HEK293 (cell line): ENCODE results near the gene OSBP.

ENCODE experiments used
- CTCF ChIA-PET: fragments of 350-600 bp; formaldehyde crosslinking; extraction: SDS; loops from one replicate; lab custom pipeline; 2021; ENCODE audit warnings: antibody characterized with exemption; lab: Yijun Ruan, JAX
- POLR2A ChIA-PET: fragments of 300-600 bp; formaldehyde crosslinking; extraction: SDS; loops from one replicate; lab custom pipeline; 2020; ENCODE audit warnings: antibody characterized with exemption, inconsistent platforms; lab: Yijun Ruan, JAX
- H3K27ac ChIP-seq: fragments of 200-500 bp; sonication (Bioruptor generic); 2 replicates; pipeline ENCODE4 v1.5.1; 2014; ENCODE audit warnings: low read depth, low read length, control low read depth, inconsistent platforms; ENCODE audit errors: extremely low read depth
- H3K36me3 ChIP-seq, 2 experiments: fragments of 200-500 bp in 1 of 2; sonication (Bioruptor generic) in 1 of 2; 1 replicate in 1 of 2; 2 replicates in 1 of 2; pipeline ENCODE4 v1.5.1; 2014 to 2017; ENCODE audit warnings: inconsistent platforms in 2 of 2, low read length in 2 of 2; ENCODE audit not compliant: control insufficient read depth in 2 of 2, insufficient read depth in 1 of 2
- H3K4me1 ChIP-seq: fragments of 200-500 bp; sonication (Bioruptor generic); 2 replicates; pipeline ENCODE4 v1.5.1; 2014; ENCODE audit warnings: mild to moderate bottlenecking, low read length, inconsistent platforms; ENCODE audit not compliant: control insufficient read depth, insufficient read depth
- H3K4me3 ChIP-seq: 2 replicates; pipeline ENCODE4 v1.5.1; 2011; ENCODE audit warnings: low read depth, mild to moderate bottlenecking, control low read depth, low read length, moderate library complexity
- H3K9me3 ChIP-seq: fragments of 200-500 bp; sonication (Bioruptor generic); 2 replicates; pipeline ENCODE4 v1.5.1; 2014; ENCODE audit warnings: low read depth, low read length, inconsistent platforms; ENCODE audit not compliant: control insufficient read depth, insufficient read depth
- MZF1 ChIP-seq: fragments of 450-650 bp; formaldehyde crosslinking; IDR thresholded peaks from 2 replicates; pipeline ENCODE4 v1.5.1; 2017; ENCODE audit warnings: missing biosample characterization, missing genetic modification characterization, borderline replicate concordance
- TCF7L2 ChIP-seq: IDR thresholded peaks from 2 replicates; pipeline ENCODE4 v1.6.1; 2011; ENCODE audit warnings: low read depth, mild to moderate bottlenecking, inconsistent platforms, low read length, moderate library complexity, borderline replicate concordance
- YY1 ChIP-seq: fragments of 450-650 bp; formaldehyde crosslinking; IDR thresholded peaks from 2 replicates; pipeline ENCODE4 v1.5.1; 2018; ENCODE audit warnings: missing biosample characterization, missing genetic modification characterization
- ZBTB20 ChIP-seq: fragments of 450-650 bp; formaldehyde crosslinking; IDR thresholded peaks from 2 replicates; pipeline ENCODE4 v1.5.1; 2016; ENCODE audit warnings: missing biosample characterization, missing genetic modification characterization
- ZBTB21 ChIP-seq: fragments of 450-650 bp; formaldehyde crosslinking; IDR thresholded peaks from 2 replicates; pipeline ENCODE4 v1.5.1; 2017; ENCODE audit warnings: missing biosample characterization, missing genetic modification characterization
- ZFP69B ChIP-seq: fragments of 450-650 bp; formaldehyde crosslinking; IDR thresholded peaks from 2 replicates; pipeline ENCODE4 v1.5.1; 2016; ENCODE audit warnings: missing biosample characterization, missing genetic modification characterization
- ZNF10 ChIP-seq: fragments of 450-650 bp; formaldehyde crosslinking; IDR thresholded peaks from 2 replicates; pipeline ENCODE4 v1.5.1; 2017; ENCODE audit warnings: missing biosample characterization, missing genetic modification characterization
- ZNF146 ChIP-seq: fragments of 450-650 bp; formaldehyde crosslinking; IDR thresholded peaks from 2 replicates; pipeline ENCODE4 v1.5.1; 2016; ENCODE audit warnings: missing biosample characterization, missing genetic modification characterization
- ZNF169 ChIP-seq: fragments of 450-650 bp; formaldehyde crosslinking; IDR thresholded peaks from 2 replicates; pipeline ENCODE4 v1.5.1; 2016; ENCODE audit warnings: missing biosample characterization, missing genetic modification characterization
- ZNF211 ChIP-seq: fragments of 450-650 bp; formaldehyde crosslinking; IDR thresholded peaks from 2 replicates; pipeline ENCODE4 v1.5.1; 2016; ENCODE audit warnings: low read depth, missing biosample characterization, missing genetic modification characterization
- ZNF221 ChIP-seq: fragments of 450-650 bp; formaldehyde crosslinking; IDR thresholded peaks from 2 replicates; pipeline ENCODE4 v1.5.1; 2017; ENCODE audit warnings: missing biosample characterization, missing genetic modification characterization, borderline replicate concordance
- ZNF248 ChIP-seq: fragments of 450-650 bp; formaldehyde crosslinking; IDR thresholded peaks from 2 replicates; pipeline ENCODE4 v1.5.1; 2017; ENCODE audit warnings: missing biosample characterization, missing genetic modification characterization
- ZNF341 ChIP-seq: fragments of 450-650 bp; formaldehyde crosslinking; IDR thresholded peaks from 2 replicates; pipeline ENCODE4; 2016; ENCODE audit warnings: low read depth, missing biosample characterization, missing genetic modification characterization
- ZNF354C ChIP-seq: fragments of 450-650 bp; formaldehyde crosslinking; IDR thresholded peaks from 2 replicates; pipeline ENCODE4 v1.5.1; 2016; ENCODE audit warnings: missing biosample characterization, missing genetic modification characterization, low read depth, borderline replicate concordance
- ZNF488 ChIP-seq: fragments of 450-650 bp; formaldehyde crosslinking; IDR thresholded peaks from 2 replicates; pipeline ENCODE4 v1.5.1; 2016; ENCODE audit warnings: missing biosample characterization, missing genetic modification characterization
- ZNF544 ChIP-seq: fragments of 450-650 bp; formaldehyde crosslinking; IDR thresholded peaks from 2 replicates; pipeline ENCODE4 v1.5.0; 2017; ENCODE audit warnings: missing biosample characterization, missing genetic modification characterization
- ZNF837 ChIP-seq: fragments of 450-650 bp; formaldehyde crosslinking; IDR thresholded peaks from 2 replicates; pipeline ENCODE4 v1.5.1; 2016; ENCODE audit warnings: missing biosample characterization, missing genetic modification characterization
- ZSCAN23 ChIP-seq: fragments of 450-650 bp; formaldehyde crosslinking; IDR thresholded peaks from 2 replicates; pipeline ENCODE4 v1.5.1; 2016; ENCODE audit warnings: missing biosample characterization, missing genetic modification characterization
- TF ChIP-seq, protein P1 (sequence below): fragments of 450-650 bp; formaldehyde crosslinking; IDR thresholded peaks from 2 replicates; pipeline ENCODE4 v1.5.1; 2016; ENCODE audit warnings: missing biosample characterization, missing genetic modification characterization
- TF ChIP-seq, protein P2 (sequence below): fragments of 450-650 bp; formaldehyde crosslinking; IDR thresholded peaks from 2 replicates; pipeline ENCODE4 v1.5.1; 2016; ENCODE audit warnings: missing biosample characterization, missing genetic modification characterization

OSBP gene

DNA sequence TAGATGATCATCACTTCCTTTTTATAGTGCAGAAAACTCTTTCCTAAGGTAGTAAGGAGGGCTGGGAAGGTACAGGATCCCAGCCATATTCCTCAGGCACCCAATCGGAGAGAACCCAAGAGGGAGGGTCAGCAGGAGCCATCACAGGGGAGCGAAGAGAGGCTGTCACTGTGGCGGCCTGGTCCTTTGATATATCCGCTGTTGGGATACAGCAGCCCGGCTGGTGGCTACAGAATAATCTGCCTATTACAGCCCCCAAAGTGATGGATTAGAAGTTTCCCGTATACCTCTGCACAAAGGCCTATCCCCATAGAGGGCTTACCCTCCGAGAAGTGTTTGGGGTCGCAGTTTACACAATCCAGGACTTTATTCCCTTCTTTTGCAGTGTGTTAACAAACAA is 55.7 kb downstream of the OSBP start:
- no peaks in the 10 kb centered on the region for H3K9me3 ChIP-seq
- CTCF ChIA-PET = interaction anchor here (1.2 kb wide), 1 partner anchor 109 kb away, joined by 4 read pairs; the partner anchor contains the start of gene PATL1
- TF ChIP-seq ZNF837 (tag by site-specific recombination) = no peak
- no peak for TF ChIP-seq ZSCAN23 (tag by site-specific recombination)
- TF ChIP-seq ZNF544 (tag by site-specific recombination) = no peak
- no peak for TF ChIP-seq ZNF488
- TF ChIP-seq ZNF341 (tag by site-specific recombination) = 0 out of 2 replicates have a peak, but pooled peaks have one; percentile 9
- no peak for TF ChIP-seq ZNF221
- no peak for TF ChIP-seq ZNF211
- peak; percentile 69; the same call in 1 of the 2 replicates for TF ChIP-seq TCF7L2
- TF ChIP-seq, protein P1, sequence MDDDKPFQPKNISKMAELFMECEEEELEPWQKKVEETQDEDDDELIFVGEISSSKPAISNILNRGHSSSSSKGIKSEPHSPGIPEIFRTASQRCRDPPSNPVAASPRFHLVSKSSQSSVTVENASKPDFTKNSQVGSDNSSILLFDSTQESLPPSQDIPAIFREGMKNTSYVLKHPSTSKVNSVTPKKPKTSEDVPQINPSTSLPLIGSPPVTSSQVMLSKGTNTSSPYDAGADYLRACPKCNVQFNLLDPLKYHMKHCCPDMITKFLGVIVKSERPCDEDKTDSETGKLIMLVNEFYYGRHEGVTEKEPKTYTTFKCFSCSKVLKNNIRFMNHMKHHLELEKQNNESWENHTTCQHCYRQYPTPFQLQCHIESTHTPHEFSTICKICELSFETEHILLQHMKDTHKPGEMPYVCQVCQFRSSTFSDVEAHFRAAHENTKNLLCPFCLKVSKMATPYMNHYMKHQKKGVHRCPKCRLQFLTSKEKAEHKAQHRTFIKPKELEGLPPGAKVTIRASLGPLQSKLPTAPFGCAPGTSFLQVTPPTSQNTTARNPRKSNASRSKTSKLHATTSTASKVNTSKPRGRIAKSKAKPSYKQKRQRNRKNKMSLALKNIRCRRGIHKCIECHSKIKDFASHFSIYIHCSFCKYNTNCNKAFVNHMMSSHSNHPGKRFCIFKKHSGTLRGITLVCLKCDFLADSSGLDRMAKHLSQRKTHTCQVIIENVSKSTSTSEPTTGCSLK (tag by site-specific recombination) = no peak
- 0 out of 2 replicates have a peak, but pooled peaks have one; percentile 23 for TF ChIP-seq YY1
- POLR2A ChIA-PET = interaction anchor here (0.5 to 1.8 kb wide), 3 partner anchors 56 to 1892 kb away, joined by 6 to 14 read pairs (median 9); partner anchors contain the start of genes OSBP and PATL1
- H3K4me1 ChIP-seq = no peaks in the 10 kb centered on the region
- peak overlapping the region; percentile 70; the same call in 1 of the 2 replicates for H3K4me3 ChIP-seq
- no peaks in the 10 kb centered on the region for H3K36me3 ChIP-seq
- no peak overlapping the region for H3K27ac ChIP-seq

DNA sequence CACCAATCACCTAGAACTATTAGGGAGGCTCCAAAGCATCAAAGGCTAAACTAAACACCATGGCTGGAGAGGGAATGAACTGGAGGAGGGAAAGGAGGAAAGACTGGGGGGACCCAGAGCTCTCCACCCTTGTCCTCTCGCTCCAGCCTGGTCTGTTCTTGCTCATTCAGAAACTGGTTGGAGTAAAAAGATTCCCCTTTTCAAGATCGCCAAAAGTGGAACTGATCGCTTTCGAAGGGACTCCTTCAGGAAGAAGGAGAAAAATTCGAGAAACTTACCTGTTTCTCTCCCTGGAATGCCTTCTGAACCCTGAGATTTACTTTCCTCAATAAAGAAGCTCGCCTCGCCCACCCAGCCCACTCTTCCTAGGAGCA is 57.3 kb downstream of the OSBP start:
- Histone ChIP-seq H3K36me3 (no peaks in the 10 kb centered on the region), H3K27ac (no peak overlapping the region), H3K4me1 (no peaks in the 10 kb centered on the region), H3K9me3 (no peaks in the 10 kb centered on the region), H3K4me3 (no peak overlapping the region)
- CTCF ChIA-PET = interaction anchor here (0.6 kb wide), 1 partner anchor 1643 kb away, joined by 4 read pairs; no protein-coding TSS in a partner anchor
- TF ChIP-seq ZNF248 (tag by site-specific recombination) (no peak), ZNF146 (tag by site-specific recombination) (no peak), ZNF169 (tag by site-specific recombination) (no peak), MZF1 (tag by site-specific recombination) (no peak)
- POLR2A ChIA-PET = interaction anchor here (0.6 kb wide), 1 partner anchor 13 kb away, joined by 8 read pairs; no protein-coding TSS in a partner anchor

DNA sequence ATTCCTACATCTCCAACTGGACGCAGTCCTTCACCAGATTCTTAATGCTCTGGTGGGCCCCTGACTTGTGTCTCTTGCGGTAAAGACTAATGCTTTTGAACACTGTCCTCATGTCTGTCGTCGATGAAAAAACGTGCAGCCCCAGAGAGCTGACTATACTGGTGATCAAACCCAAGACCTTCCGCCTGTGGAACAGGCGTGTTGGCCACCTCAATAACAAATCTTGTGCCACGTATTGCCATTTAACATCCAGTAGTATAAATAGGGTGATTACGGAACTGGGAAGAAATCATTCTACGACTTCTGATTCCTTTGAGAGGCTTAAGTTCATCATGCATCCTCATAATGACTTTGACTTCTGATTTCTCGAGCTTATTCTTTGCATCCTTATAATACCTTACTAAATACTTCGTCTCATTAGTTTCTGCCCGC is 58.6 kb downstream of the OSBP start:
- 0 out of 2 replicates have a peak, but pooled peaks have one; percentile 37 for TF ChIP-seq ZNF10 (tag by site-specific recombination)
- no peak for TF ChIP-seq ZNF354C
- TF ChIP-seq ZBTB21 (tag by site-specific recombination) = no peak
- TF ChIP-seq TCF7L2 = no peak
- TF ChIP-seq, protein P2, sequence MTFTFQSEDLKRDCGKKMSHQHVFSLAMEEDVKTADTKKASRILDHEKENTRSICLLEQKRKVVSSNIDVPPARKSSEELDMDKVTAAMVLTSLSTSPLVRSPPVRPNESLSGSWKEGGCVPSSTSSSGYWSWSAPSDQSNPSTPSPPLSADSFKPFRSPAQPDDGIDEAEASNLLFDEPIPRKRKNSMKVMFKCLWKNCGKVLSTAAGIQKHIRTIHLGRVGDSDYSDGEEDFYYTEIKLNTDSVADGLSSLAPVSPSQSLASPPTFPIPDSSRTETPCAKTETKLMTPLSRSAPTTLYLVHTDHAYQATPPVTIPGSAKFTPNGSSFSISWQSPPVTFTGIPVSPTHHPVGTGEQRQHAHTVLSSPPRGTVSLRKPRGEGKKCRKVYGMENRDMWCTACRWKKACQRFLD = no peak
- 0 out of 2 replicates have a peak, but pooled peaks have one; percentile 46 for TF ChIP-seq ZFP69B (tag by site-specific recombination)
- TF ChIP-seq ZBTB20 (tag by site-specific recombination) = 0 out of 2 replicates have a peak, but pooled peaks have one; percentile 4
- CTCF ChIA-PET = interaction anchor here (0.6 to 1.4 kb wide), 5 partner anchors 8 to 652 kb away, joined by 3 to 4 read pairs (median 4); no protein-coding TSS in a partner anchor
- H3K27ac ChIP-seq = no peak overlapping the region; the same call in 1 of the 2 replicates
- no peaks in the 10 kb centered on the region for H3K9me3 ChIP-seq
- POLR2A ChIA-PET = interaction anchor here (1.0 to 1.7 kb wide), 4 partner anchors 9 to 112 kb away, joined by 3 to 12 read pairs (median 6); partner anchors contain the start of gene PATL1
- peak overlapping the region; percentile 26 for H3K4me3 ChIP-seq
- no peaks in the 10 kb centered on the region for H3K4me1 ChIP-seq
- H3K36me3 ChIP-seq = no peaks in the 10 kb centered on the region
